ENCODE results near the gene NFASC.
A peak's percentile ranks its signal among the peaks of the same experiment; 100 is the strongest.

Gene NFASC

GRCh38 chr1:204859861-204860267 is 10.8 kb upstream of the NFASC start:
- no peak for DNase-seq

DNA sequence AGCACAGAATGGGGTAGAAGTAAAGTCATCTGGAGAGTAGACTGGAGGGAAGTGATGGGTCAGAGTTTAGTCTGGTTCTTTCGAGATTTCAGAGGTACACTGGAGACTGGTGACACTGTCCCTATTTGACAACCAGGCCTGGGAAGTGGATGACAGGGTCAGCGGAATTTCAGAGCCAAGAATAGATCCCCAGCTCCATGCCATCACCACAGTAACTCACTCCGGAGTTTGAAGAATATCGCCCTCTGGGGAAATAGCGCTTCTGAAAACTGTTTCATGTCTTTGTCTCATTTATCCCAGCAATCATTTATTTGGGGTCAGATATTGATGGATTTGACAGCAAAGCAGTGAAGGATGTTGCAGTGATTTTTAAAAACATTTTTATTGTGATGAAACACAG is 7.6 kb upstream of the NFASC start:
- no peak for DNase-seq

- DNase-seq, result no peak
Observed at GRCh38 chr1:204863730-204864129, 6.9 kb upstream of the NFASC start.

DNA sequence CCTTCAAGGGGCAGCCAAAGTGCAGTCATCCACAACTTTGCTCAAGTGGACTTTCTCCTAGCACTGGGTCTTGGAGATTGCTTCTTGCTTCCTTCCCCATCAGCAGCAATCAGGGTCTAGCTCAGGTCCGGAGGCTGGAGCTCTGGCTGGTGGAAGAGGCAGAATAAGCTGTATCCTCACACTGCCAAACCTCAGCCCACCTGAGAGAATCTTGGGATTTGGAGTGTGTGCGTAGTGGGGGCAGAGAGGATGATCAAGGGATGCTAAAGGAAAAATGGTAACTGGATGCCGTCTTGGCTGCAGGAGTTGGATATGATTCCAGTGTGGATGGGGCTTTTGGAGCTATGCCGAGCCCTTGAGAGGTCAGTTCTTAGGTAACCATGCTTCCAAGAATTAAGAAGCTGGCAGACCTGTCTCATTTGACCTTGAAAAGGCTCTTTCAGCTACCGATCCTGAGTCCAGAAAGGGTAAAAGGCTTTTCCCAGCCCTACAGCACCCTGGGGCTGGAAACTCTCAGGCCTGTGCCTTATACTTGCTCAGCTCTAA is 4.5 kb upstream of the NFASC start:
- DNase-seq, result no peak

DNA sequence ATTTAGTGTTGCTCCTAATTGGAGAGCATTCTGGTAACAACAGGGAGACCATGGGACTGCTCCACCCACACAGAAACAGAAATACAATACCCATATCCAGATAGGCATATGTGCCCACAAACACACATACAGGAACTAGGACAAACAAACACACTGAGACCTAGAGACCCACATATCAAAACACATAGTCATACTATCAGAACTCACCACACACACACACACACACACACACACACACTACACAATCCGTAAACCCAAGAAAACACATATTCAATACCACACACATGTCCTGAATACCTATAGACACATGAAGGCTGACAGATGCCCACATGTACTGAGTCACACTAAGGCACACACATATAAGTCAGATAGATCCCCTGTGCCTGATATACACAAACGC is 3.5 kb upstream of the NFASC start:
- DNase-seq, result no peak

GRCh38 chr1:204867666-204868339 is 2.9 kb upstream of the NFASC start:
- no peak for DNase-seq

DNA sequence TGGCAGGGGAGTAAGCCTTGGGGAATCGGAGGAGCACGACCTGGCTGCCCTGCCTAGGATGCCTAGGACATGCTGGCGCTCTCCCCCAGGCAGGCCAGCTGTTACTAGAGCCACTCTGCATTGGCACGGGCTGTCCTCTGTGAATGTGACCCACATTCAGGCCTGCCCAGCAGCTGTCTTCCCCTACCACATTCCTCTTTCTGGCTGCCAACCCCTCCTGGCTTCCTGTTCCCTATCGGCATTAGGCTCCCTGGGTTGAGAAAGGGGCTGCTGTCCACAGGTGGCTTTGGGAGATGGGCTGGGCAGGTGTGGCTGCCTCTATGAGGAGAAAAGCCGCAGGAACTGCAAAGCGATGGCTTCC is 2.3 kb upstream of the NFASC start:
- DNase-seq, result no peak

DNA sequence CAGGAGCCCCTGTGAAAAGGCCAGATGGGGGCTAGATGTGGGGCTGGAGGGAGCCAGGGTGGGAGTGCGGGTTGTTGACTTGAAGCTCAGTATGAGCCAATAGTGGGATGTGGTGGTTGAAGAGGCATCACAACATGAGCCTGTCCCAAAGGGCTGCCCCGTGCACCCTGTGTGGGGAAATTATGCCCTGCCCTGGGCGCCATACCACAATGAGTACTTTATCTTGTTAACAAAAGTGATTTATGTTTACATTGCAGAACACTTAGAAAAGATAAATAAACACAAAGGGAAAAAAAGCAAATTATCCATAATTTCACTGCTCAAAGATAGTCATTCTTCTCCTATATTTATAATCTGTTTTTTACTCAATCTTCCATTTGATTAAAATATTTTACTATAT is 1.6 kb upstream of the NFASC start:
- DNase-seq, result no peak

DNA sequence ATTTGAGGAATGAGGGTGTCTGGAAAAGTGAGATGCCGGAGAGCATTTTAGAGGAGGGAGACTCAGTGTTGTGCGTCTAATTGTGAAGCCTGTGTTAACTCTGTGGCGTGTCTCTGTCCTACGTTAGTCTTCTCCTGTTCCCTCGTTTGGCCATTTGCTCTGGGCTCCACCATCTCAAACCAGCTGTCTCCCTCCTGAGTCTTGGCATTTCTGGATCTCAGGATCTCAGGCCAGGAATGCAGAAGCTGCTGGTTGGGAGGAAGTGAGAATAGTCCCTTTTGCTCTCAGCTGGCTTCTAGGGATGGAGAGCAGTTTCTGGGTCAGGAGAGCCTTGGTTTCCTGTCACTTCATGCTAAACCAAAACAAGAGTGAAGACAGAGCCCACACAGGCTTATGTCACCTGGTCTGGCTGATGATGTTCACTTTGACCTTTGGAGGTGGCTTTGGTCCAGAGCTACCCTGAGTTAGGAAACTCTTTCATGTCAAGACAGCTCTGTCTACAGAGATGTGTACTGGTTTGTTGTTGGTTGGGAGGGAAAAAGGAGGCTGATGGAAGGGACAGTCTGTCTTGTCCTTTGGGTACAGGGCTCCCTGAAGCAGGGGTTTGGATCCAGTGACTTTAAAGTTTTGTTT is 859 bp downstream of the NFASC start:
- no peak for DNase-seq

DNA sequence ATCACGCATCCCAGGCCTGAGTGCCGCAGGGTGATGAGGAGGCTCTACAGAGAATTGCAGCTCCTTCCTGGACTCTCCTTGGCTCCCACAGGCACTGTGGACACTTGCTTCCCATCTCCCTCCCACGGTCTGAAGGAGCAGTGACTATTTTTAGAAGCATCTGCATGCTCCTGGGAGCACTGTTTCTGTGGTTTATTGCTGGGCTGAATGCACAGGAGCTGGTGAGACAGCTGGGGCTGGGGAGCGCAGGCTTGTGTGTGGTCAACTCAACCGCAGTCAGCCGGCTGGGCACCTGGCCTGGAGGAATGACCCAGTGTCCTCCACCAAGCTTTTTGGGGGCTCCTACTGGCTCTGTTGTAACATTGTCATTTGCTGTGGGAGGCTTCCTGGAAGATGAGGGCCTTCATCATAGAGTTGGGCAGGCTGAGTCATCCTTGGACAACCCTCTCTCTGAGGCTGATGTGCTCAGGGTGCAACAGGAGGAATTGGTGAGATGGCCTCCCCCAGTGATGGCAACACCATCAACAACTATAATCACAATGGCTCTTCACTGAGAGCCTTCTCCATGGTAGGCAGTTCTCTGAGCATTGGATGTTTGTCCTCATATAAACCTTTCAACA is 1.7 kb downstream of the NFASC start:
- peak; percentile 14 for DNase-seq

- no peak for DNase-seq
Observed at GRCh38 chr1:204873176-204873575, 2.5 kb downstream of the NFASC start.

GRCh38 chr1:204873714-204874113 is 3.1 kb downstream of the NFASC start:
- DNase-seq, result no peak

DNA sequence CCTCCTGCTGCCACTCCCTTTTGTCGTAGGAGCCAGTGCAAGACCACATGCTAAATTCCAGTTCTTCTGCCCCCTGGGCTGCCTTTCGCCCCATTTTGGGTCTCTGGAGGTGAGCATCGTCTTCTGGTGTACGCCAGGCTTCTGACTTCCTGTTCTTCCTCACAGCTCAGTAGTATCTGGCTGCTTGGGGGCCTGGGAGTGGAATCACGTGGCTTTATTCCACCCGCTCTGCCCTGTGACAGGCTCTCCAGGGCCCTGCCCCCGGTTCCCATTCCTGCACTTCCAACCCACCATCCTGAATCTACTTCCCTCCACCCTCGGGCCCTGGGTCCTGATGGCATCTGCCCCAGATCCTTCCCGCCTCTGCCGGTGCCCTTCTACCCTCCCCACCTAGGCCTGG is 3.6 kb downstream of the NFASC start:
- no peak for DNase-seq

GRCh38 chr1:204875255-204875654 is 4.6 kb downstream of the NFASC start:
- DNase-seq, result no peak

GRCh38 chr1:204878621-204879234 is 8.1 kb downstream of the NFASC start:
- no peak for DNase-seq

DNA sequence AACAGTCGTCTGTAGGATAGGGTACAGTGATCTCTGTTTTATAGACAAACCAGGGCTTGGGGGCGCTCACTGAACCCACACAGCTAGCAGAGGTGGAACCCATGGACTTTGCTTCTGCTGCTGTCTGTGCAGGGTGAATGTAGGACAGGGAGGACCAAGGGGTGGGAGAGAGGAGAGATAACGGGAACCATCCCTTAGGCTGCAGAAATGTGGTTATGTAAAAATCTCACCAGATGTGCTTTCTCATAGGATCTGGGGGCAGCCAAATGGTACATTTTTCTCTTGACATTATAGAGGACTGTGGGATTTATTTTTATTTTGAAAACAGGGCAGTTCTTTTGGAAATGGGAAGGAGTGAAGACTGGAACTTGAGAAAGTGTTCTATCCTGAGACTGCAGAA is 8.7 kb downstream of the NFASC start:
- DNase-seq, result no peak

- no peak for DNase-seq
Observed at GRCh38 chr1:204880906-204881305, 10.2 kb downstream of the NFASC start.

DNA sequence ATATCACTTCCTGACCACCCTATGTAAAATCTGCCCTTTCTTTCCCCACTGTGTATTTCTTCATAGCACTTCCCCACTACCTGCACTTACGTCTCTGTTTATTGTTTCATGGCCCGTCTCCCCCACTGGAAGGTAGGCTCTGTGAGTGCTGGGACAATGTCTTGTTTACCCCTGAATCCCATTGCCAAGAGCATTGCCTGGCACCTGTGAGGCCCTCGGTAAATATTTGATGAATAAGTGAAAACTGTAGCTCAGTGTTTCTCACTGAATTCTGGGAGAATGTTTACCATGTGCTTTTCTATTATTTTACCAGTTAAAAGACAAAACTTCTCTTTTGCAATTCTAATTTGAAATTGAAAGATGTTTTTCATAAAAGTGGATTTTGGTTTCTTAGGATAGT is 11.8 kb downstream of the NFASC start:
- DNase-seq, result no peak

DNA sequence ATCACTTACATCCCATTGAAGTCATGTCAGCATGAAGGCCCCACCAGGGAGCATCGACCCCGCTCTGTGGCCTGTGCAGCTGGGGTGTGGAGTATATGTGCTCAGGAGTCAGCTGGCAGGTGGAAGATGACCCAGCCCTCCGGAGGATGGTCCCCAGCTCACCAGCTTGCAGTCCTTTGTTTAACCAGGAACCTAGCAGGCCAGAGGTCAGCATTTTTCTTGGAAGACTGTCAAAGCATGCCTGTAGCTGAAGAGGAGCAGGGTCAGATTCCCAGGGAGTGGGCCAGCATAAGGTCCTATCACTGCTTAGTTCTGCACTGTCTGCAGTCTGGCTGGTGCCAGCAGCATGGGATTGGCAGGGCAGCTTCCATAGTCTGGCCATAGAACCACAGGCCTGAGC is 12.7 kb downstream of the NFASC start:
- DNase-seq, result no peak

DNA sequence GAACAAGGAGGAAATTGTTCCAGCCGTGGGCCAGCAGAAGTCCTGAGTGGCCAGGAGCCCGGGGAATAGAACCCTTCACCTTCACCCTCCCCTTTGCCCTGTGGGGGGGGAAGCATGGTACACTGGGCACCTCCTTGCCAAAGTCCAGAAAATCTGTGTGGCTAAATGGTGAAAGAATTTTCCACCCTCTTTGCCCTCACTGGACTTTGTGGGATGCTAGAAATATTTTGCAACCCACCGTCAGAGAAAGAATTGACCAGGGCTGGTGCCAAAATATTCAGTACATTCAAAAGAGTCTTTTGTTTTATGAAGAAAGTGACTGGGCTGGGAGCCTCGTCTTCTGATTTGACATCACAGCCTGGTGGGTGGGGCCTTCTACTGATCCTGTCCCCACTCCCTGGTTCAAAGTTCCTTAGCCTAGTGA is 14.6 kb downstream of the NFASC start:
- peak; percentile 22 for DNase-seq

DNA sequence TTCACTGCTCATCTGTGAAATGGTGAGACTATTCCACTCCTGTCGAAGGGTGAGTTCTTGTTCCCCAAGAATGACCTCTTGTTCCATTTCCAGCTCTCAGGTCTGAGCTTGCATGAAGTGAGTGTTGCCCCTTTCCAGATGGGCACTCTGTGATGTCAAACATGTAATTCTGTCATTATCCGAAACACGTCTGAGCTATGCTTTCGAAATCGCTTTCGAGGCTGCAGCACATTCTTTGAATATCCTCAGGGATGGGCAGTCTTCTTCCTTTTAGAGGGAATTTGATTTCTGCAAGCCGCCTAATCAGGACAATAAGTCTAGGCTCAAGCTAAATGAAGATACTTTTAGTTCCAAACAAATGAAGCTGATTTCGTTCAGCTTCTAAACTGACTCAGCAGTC is 15.1 kb downstream of the NFASC start:
- peak; percentile 22 for DNase-seq

DNA sequence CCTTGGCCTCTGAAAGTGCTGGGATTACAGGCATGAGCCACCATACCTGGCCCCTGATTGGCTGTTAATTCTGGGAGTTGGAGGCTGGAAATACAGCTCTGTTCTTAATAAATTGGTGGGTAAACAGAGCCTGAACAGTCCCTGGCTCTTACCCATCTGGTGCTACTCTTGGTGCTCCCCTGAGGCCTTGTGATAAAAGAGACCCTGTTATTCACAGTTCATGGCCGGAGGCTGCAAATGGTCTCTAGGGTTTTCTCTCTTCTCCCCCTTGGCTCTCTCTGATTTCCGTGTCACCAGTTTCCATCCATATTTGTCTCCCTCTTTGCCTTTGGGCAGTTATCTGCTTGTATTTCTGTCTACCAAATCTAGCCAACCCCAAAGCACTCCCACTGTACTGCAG is 17.2 kb downstream of the NFASC start:
- DNase-seq, result no peak

DNA sequence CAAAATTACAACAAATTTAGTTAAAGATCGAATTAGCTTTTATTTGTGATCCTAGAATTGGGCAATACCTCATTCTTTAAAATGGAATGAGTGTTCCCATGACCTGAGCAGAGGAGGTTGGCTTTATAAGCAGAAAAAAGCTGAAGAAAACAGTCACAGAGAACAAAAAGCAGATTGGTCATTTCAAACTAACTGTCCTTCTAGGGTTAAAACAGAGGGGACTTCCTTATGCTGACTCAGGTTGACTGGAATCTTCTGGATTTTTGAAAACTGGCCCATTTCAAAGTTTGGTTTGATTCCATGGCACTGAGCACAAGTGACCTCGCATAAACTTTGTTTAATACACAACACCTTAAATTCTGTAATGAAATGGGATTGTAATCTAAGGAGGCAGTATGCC is 17.6 kb downstream of the NFASC start:
- DNase-seq, result peak; percentile 51

Data from fibroblast of skin of scalp (primary cell).